OCI-LY1 (cell line): ENCODE measurements around the gene TTC8.
"Not testable (repeated sequence)": the region's sequence is repeated elsewhere in the genome, so short reads cannot be mapped to it uniquely, and the experiment has no call there.

Source experiments
- H2AFZ ChIP-seq: fragments of 200-600 bp; sonication (generic), shearing (Covaris generic); 2 replicates; pipeline ENCODE4 v1.6.0; 2014; ENCODE audit warnings: antibody characterized with exemption, mild to moderate bottlenecking, low read length
- H3F3A ChIP-seq: fragments of 200-600 bp; sonication (generic), shearing (Covaris generic); 2 replicates; pipeline ENCODE4 v1.6.0; 2014; ENCODE audit warnings: mild to moderate bottlenecking, antibody characterized with exemption, low read length, moderate library complexity; ENCODE audit not compliant: insufficient read depth
- H3K27ac ChIP-seq: fragments of 200-600 bp; sonication (generic); 2 replicates; pipeline ENCODE4 v1.5.1; 2014; ENCODE audit warnings: low read length, mixed run types, mild to moderate bottlenecking, low read depth; ENCODE audit not compliant: poor library complexity, severe bottlenecking
- H3K27me3 ChIP-seq: fragments of 200-600 bp; sonication (generic); 2 replicates; pipeline ENCODE4 v1.6.0; 2014; ENCODE audit warnings: antibody characterized with exemption, mild to moderate bottlenecking, low read length, moderate library complexity; ENCODE audit not compliant: insufficient read depth
- H3K36me3 ChIP-seq: fragments of 200-600 bp; sonication (generic); 2 replicates; pipeline ENCODE4 v1.6.1; 2014; ENCODE audit warnings: mild to moderate bottlenecking, antibody characterized with exemption, low read length, moderate library complexity, mixed read lengths; ENCODE audit not compliant: insufficient read depth
- H3K4me1 ChIP-seq: fragments of 200-600 bp; sonication (generic); 2 replicates; pipeline ENCODE4 v1.5.1; 2014; ENCODE audit warnings: mild to moderate bottlenecking, low read length, moderate library complexity; ENCODE audit not compliant: insufficient read depth, severe bottlenecking
- H3K4me2 ChIP-seq: fragments of 200-600 bp; sonication (generic), shearing (Covaris generic); 2 replicates; pipeline ENCODE4 v1.6.1; 2014; ENCODE audit warnings: low read length
- H3K4me3 ChIP-seq: fragments of 200-600 bp; sonication (generic); 2 replicates; pipeline ENCODE4 v1.5.1; 2014; ENCODE audit warnings: low read length, low read depth, mild to moderate bottlenecking, mixed read lengths; ENCODE audit not compliant: poor library complexity, severe bottlenecking
- H3K79me2 ChIP-seq: fragments of 200-600 bp; shearing (Covaris generic); 2 replicates; pipeline ENCODE4 v1.6.1; 2016; ENCODE audit warnings: mixed run types, low read length, mixed read lengths; ENCODE audit not compliant: insufficient read depth
- H3K9ac ChIP-seq: fragments of 200-600 bp; sonication (generic), shearing (Covaris generic); 2 replicates; pipeline ENCODE4 v1.6.1; 2014; ENCODE audit warnings: mild to moderate bottlenecking, low read length, mixed read lengths
- H3K9me2 ChIP-seq: fragments of 200-600 bp; sonication (generic), shearing (Covaris generic); 2 replicates; pipeline ENCODE4 v1.6.1; 2014; ENCODE audit warnings: low read depth, mild to moderate bottlenecking, low read length, mixed read lengths
- H3K9me3 ChIP-seq: fragments of 200-600 bp; shearing (Covaris generic); 2 replicates; pipeline ENCODE4 v1.6.1; 2014; ENCODE audit warnings: low read length, mixed read lengths
- H4K20me1 ChIP-seq: fragments of 200-600 bp; sonication (generic), shearing (Covaris generic); 2 replicates; pipeline ENCODE4 v1.6.0; 2016; ENCODE audit warnings: mild to moderate bottlenecking, low read length; ENCODE audit not compliant: insufficient read depth
- CTCF ChIP-seq: fragments of 200-600 bp; sonication (generic), shearing (Covaris generic); IDR thresholded peaks from 2 replicates; pipeline ENCODE4 v1.5.1; 2017; ENCODE audit warnings: mild to moderate bottlenecking, antibody characterized with exemption, low read length, moderate library complexity, mixed read lengths
- EZH2 ChIP-seq: fragments of 200-600 bp; sonication (generic), shearing (Covaris generic); IDR thresholded peaks from 2 replicates; pipeline ENCODE4 v1.8.0; 2017; ENCODE audit warnings: borderline replicate concordance, mixed run types, mild to moderate bottlenecking, antibody characterized with exemption, low read length, moderate library complexity, mixed read lengths

TTC8 gene

GRCh38 chr14:88786715-88787114 is 37.7 kb upstream of the TTC8 start:
- Histone ChIP-seq H3K36me3 (no peaks in the 10 kb centered on the region), H3K9me3 (no peaks in the 10 kb centered on the region), H3K4me3 (no peak overlapping the region), H3K9me2 (no peaks in the 10 kb centered on the region), H3K9ac (no peak overlapping the region), H2AFZ (no peak overlapping the region), H3K4me2 (no peak overlapping the region), H4K20me1 (no peaks in the 10 kb centered on the region), H3K79me2 (no peaks in the 10 kb centered on the region), H3K27ac (no peak overlapping the region), H3K27me3 (no peaks in the 10 kb centered on the region), H3K4me1 (peaks cover 3% of the 10 kb centered on the region), H3F3A (no peaks in the 10 kb centered on the region)
- TF ChIP-seq EZH2 (no peak), CTCF (no peak)

- not testable (repeated sequence) for H3K9me2 ChIP-seq, H3K4me2 ChIP-seq, H3F3A ChIP-seq, H4K20me1 ChIP-seq, H3K4me3 ChIP-seq, H3K9ac ChIP-seq, H3K36me3 ChIP-seq, H3K27me3 ChIP-seq, H3K9me3 ChIP-seq, H2AFZ ChIP-seq, H3K79me2 ChIP-seq, H3K27ac ChIP-seq
- peaks cover 15% of the 10 kb centered on the region for H3K4me1 ChIP-seq
Observed at GRCh38 chr14:88789573-88789972, 34.9 kb upstream of the TTC8 start.

- Histone ChIP-seq H3K4me3 (no peak overlapping the region), H3K9me3 (no peaks in the 10 kb centered on the region), H3K4me1 (peaks cover 15% of the 10 kb centered on the region), H3K4me2 (no peak overlapping the region), H3K9me2 (no peaks in the 10 kb centered on the region), H3K79me2 (no peaks in the 10 kb centered on the region), H3K9ac (no peak overlapping the region), H2AFZ (no peak overlapping the region), H3K27ac (no peak overlapping the region), H4K20me1 (no peaks in the 10 kb centered on the region), H3F3A (no peaks in the 10 kb centered on the region), H3K27me3 (no peaks in the 10 kb centered on the region), H3K36me3 (no peaks in the 10 kb centered on the region)
- no peak for TF ChIP-seq CTCF
- no peak for TF ChIP-seq EZH2
Observed at GRCh38 chr14:88790501-88791251, 33.8 kb upstream of the TTC8 start.

GRCh38 chr14:88791252-88791621 is 33.2 kb upstream of the TTC8 start:
- Histone ChIP-seq H2AFZ (no peak overlapping the region), H4K20me1 (no peaks in the 10 kb centered on the region), H3K79me2 (no peaks in the 10 kb centered on the region), H3K4me2 (no peak overlapping the region), H3K9me2 (no peaks in the 10 kb centered on the region), H3K4me1 (peaks cover 15% of the 10 kb centered on the region), H3K36me3 (no peaks in the 10 kb centered on the region), H3K9me3 (no peaks in the 10 kb centered on the region), H3K27me3 (no peaks in the 10 kb centered on the region), H3K9ac (no peak overlapping the region), H3K4me3 (no peak overlapping the region), H3F3A (no peaks in the 10 kb centered on the region), H3K27ac (no peak overlapping the region)
- TF ChIP-seq EZH2, result no peak
- no peak for TF ChIP-seq CTCF
